Stimulated activated CD4-positive, alpha-beta T cell treated with anti-CD3 and anti-CD28 coated beads, Interleukin-1b, Interleukin-23, amount 100 ng/mL, for 1 hour (primary cell): Measurements from ENCODE around the gene KCNB1.
"Not testable (repeated sequence)": the region's sequence is repeated elsewhere in the genome, so short reads cannot be mapped to it uniquely, and the experiment has no call there.

ENCODE experiments used
- DNase-seq, 2 donors: peaks; one replicate each; pipeline ENCODE4 v3.0.0-alpha.2; 2020; ENCODE audit warnings: low read depth in 2 of 2

Gene KCNB1

DNA sequence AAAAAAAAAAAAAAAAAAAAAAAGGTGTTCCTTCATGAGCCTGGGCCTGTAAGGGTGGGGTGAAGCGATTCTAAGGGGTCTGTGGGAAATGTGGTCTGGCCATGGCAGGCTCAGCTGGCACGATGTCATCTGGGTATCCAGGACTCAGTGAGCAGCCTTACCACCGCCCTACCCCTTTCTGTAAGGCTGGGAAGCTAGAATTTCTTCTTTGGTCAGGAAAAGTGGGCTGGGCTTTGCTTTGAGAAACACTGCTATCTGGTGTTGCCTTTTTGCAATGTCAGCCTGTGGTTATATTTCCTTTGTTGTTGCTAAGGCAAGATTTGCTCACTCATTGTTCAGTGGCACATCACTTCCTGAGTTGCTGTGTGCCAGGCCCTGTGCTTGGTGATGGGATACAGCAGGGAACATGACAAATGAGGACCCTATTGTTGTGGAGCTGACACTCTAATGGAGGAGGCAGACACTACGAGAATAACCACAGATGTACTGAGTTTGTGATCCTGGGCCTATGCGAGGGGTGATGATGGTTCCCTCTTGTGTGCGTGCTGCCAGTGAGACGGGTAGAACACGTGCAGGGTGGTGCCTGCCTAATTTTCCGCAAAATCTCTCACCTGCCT is 158.7 kb downstream of the KCNB1 start:
- DNase-seq, result no peak

DNA sequence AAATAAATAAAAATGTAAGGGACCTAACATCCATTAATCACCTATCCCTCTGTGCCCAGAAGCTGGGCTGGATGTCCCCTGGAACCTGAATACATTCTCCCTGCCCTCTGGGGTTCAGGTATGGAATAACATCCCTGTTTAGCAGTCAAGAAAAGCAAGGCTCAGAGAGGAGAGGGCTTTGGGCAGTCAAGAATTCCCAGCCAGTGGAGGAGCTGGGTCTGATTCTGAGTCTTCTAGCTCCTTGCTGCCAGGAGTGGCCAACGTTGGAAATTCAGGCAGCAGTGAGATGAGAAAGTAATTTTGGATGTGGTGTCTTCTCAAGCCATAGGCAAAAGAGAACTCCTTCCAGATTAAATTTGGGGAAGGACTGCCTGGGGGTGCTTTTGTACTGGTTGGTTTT is 162.0 kb downstream of the KCNB1 start:
- no peak for DNase-seq

GRCh38 chr20:49319208-49319809 is 163.2 kb downstream of the KCNB1 start:
- DNase-seq, result no peak

DNA sequence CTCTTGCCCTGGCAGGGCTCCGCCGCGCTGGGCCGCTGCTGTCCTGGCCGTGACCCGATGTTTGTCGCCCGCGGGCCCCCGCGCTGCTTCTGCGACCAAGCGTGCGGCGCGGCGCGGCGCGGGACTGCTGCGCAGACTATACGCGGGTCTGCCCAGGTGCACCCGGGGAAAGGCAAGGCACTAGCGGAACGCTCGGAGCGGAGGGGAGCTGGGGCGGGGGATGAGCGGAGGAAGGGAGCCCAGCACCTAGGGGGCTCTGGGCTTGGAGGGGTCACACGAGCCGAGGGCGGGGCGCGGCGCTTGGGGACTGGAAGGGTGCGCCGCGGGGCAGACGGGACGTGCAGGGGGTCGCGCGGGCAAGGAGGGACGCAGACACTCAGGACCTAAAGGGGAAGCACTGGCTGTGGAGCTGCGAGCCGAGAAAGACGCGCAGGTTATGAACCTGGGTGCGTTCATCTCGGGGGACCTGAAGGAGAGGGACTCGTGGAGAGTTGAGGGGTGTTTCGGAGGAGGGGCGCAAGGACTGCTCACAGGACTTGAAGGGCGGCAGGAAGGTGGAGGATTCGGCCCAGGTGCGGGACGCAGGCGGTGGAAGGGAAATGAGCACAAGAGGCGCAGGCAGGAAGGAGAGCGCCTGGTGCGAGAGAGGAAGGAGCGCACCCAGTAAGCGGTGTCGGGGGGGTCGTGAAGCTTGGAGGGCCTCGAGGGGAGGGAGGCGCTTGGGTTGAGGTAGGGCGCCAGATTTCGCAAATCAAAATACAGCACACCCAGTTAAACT is 163.8 kb downstream of the KCNB1 start:
- DNase-seq, result no peak

DNA sequence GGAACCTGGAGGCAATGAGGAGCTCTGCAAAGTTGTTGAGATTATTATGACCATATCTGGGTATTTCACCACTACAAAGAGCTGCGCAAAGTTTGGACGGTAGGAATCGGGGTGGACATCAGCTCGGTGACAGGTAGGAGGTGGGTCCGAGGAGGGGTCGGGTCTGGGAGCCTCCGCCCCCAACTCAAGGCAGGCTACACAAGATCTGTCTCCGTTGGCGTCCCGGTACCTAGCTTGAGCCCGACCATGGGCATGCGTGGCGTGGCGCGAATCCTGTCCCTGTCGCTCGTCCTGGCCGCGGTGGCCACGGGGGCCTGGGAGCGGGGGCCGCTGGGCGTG is 164.4 kb downstream of the KCNB1 start:
- DNase-seq, result no peak

GRCh38 chr20:49316704-49317103 is 165.8 kb downstream of the KCNB1 start:
- DNase-seq, result no peak

DNA sequence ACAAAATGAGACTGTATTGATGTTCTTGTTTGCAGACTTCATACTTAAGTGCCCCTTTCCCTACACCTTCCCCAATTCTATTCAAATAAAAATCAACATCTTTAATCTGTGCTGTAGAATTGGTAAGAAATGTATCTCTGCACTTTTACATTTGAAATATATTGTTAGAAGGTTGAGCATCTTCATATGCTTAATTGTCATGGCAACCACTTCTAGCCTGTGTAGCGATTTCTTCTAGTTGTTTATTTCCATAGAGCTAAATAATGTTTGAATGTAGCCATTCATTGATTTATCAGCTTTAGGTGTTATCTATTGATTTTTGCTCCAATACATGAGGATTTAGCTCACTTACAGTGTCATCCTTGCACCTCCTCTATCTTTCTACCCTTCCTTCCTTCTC is 166.9 kb downstream of the KCNB1 start:
- no peak for DNase-seq

DNA sequence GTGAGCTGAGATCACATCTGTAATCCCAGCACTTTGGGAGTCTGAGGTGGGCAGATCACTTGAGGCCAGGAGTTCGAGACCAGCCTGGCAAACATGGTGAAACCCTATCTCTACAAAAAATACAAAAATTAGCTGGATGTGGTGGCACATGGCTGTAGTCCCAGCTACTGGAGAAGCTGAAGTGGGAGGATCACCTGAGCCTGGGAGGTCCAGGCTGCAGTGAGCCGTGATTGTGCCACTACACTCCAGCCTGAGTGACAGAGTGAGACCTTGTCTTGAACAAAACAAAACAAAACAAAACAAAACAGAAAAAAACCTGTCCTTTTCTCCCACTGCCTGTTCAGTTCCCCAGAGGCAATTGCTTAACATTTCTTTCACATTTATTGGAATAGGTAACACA is 168.4 kb downstream of the KCNB1 start:
- not testable (repeated sequence) for DNase-seq
